Gastroesophageal sphincter (tissue), 4 donors: ENCODE results near the gene CD3E. TPM values are rescaled to one million over a fixed set of nuclear protein-coding genes. Genes with fewer than 3 reads are reported as not detected.

Source experiments
- ATAC-seq: fragments of 150-250 bp; one replicate; pipeline ENCODE4 v1.9.1; 2016; ENCODE audit warnings: mild to moderate bottlenecking, moderate library complexity
- H3K27ac ChIP-seq, 4 donors: fragments of 200-600 bp; sonication (generic) in 3 of 4; 1 replicate in 3 of 4; 2 replicates in 1 of 4; pipeline ENCODE4 v1.5.1; 2016 to 2019
- H3K27me3 ChIP-seq: fragments of 200-600 bp; sonication (generic); one replicate; pipeline ENCODE4 v1.5.1; 2019
- H3K36me3 ChIP-seq, 2 donors: fragments of 200-600 bp; sonication (generic); one replicate each; pipeline ENCODE4 v1.5.1; 2019; ENCODE audit warnings: control low read depth in 1 of 2
- H3K4me1 ChIP-seq, 3 donors: fragments of 200-600 bp; sonication (generic); 1 replicate in 2 of 3; 2 replicates in 1 of 3; pipeline ENCODE4 v1.5.1; 2016 to 2019; ENCODE audit warnings: control low read depth in 2 of 3
- H3K4me3 ChIP-seq, 2 donors: fragments of 200-600 bp; sonication (generic); one replicate each; pipeline ENCODE4 v1.5.1; 2019; ENCODE audit warnings: mild to moderate bottlenecking in 1 of 2, moderate library complexity in 1 of 2
- H3K9me3 ChIP-seq, 3 donors: fragments of 200-600 bp; sonication (generic); one replicate each; pipeline ENCODE4 v1.5.1; 2017 to 2019; ENCODE audit warnings: control low read depth in 2 of 3
- CTCF ChIP-seq, 4 experiments: fragments of 200-600 bp in 2 of 4; fragments of 450-650 bp in 2 of 4; sonication (generic) in 1 of 4; IDR thresholded peaks; one replicate each; pipeline ENCODE4 v1.5.1; 2017 to 2019; ENCODE audit warnings: antibody characterized with exemption in 4 of 4, mild to moderate bottlenecking in 2 of 4, moderate library complexity in 2 of 4
- EP300 ChIP-seq: sonication (generic); formaldehyde crosslinking; IDR thresholded peaks from one replicate; pipeline ENCODE4 v1.6.1; 2017; ENCODE audit warnings: antibody characterized with exemption, mild to moderate bottlenecking
- POLR2A ChIP-seq, 2 donors: fragments of 450-650 bp; IDR thresholded peaks; one replicate each; pipeline ENCODE4 v1.6.1; 2017; ENCODE audit warnings: antibody characterized with exemption in 2 of 2, mild to moderate bottlenecking in 2 of 2, moderate library complexity in 1 of 2
- POLR2AphosphoS5 ChIP-seq: sonication (generic); formaldehyde crosslinking; IDR thresholded peaks from one replicate; pipeline ENCODE4 v1.6.1; 2017; ENCODE audit warnings: antibody characterized with exemption
- WGBS, 2 donors: methylation state at CpG; one replicate each; pipeline ENCODE4 v1.1.5; 2018; ENCODE audit warnings: low coverage in 1 of 2; 5-methylcytosine and 5-hydroxymethylcytosine counted together
- total RNA-seq, 4 donors: library from RNA; depleted of rRNA; stranded (reverse); fragments of >200 nt; gene quantifications; one replicate each; pipeline ENCODE4 v1.1.0, GENCODE V29; 2016

Gene CD3E
- 1 to 10 TPM in 1 of 4 donors, under 1 TPM in 2, not detected in 1; 0.77 to 2.8 (median 0.78) TPM for total RNA-seq

- Histone ChIP-seq H3K27ac (no peak within 1 kb of the TSS), H3K9me3 (no peaks in the 10 kb centered on the region), H3K27me3 (peaks cover 22% of the 10 kb centered on the region), H3K36me3 (no peaks in the 10 kb centered on the region), H3K4me3 (no peak within 1 kb of the TSS), H3K4me1 (no peaks in the 10 kb centered on the region)
- no peak for TF ChIP-seq EP300
- no peak for TF ChIP-seq CTCF (IDR thresholded peaks at IDR 0.05)
- TF ChIP-seq POLR2A (IDR thresholded peaks at IDR 0.05): no peak
- no peak for TF ChIP-seq POLR2AphosphoS5
- no peak for ATAC-seq
- WGBS, 2 donors: 29 to 85% methylated on average over 2 to 5 of the region's 8 CpGs
Measured at GRCh38 chr11:118304568-118305248, at the start of gene CD3E. Gene CD3E (plus strand): TSS chr11:118304730. CDS start chr11:118304953, 223 bp downstream.

DNA sequence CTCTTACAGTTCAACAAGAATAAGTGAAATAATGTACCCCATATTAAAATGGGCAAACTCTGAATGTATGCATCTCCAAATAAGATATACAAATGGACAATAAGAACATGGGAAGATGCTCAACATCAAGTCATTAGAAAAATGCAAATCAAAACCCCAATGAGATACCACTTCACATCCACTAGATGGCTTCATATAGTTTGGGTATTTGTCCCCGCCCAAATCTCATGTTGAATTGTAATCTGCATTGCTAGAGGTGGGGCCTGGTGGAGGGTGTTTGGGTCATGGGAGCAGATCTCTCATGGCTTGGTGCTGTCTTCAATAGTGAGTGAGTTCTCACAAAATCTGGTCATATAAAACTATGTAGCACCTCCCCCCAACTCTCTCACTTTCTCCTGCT lies 46.1 kb upstream of the CD3E start:
- TF ChIP-seq POLR2A (IDR thresholded peaks at IDR 0.05): no peak
- TF ChIP-seq POLR2AphosphoS5: no peak
- no peak for TF ChIP-seq EP300
- TF ChIP-seq CTCF (IDR thresholded peaks at IDR 0.05): no peak
- WGBS, 2 donors: 0% methylated on average over 1 of the region's 1 CpG

GRCh38 chr11:118259138-118259537 lies 45.4 kb upstream of the CD3E start:
- 92 to 100% methylated on average over 1 of the region's 1 CpG for WGBS, 2 donors

More for the DNA sequence above, 46.1 kb upstream of the CD3E start:
- H3K27me3 ChIP-seq: peaks cover 64% of the 10 kb centered on the region
- no peak overlapping the region for H3K27ac ChIP-seq
- no peak for ATAC-seq
- peaks cover 0 to under 1% (median 0%) of the 10 kb centered on the region in 3 donors for H3K4me1 ChIP-seq
- no peaks in the 10 kb centered on the region for H3K36me3 ChIP-seq
- H3K4me3 ChIP-seq: no peak overlapping the region
- H3K9me3 ChIP-seq: no peaks in the 10 kb centered on the region

DNA sequence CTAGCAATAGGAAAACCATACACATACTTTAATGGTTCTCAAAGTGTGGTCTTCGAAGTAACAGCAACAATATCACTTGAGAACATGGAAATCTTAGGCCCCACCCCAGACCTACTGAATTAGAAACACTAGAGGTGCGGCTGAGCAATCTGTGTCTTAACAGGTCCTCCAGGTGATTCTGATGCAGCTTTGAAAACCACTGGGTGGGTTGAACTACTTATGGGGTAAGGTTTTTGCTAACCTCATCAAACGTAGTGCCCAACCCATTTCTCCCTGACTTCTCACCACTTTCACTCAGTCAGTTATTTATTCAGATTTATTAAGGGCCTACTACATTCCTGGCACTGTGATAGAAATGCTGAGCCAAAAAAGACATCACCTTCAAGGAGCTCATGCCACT lies 44.2 kb upstream of the CD3E start:
- H3K4me3 ChIP-seq: no peak overlapping the region
- no peaks in the 10 kb centered on the region for H3K9me3 ChIP-seq
- TF ChIP-seq EP300 (no peak), POLR2A (IDR thresholded peaks at IDR 0.05) (no peak), POLR2AphosphoS5 (no peak), CTCF (IDR thresholded peaks at IDR 0.05) (no peak)
- H3K27me3 ChIP-seq: peaks cover 68% of the 10 kb centered on the region
- no peak for ATAC-seq
- no peaks in the 10 kb centered on the region for H3K36me3 ChIP-seq
- 73 to 85% methylated on average over 2 of the region's 3 CpGs for WGBS, 2 donors
- H3K27ac ChIP-seq: no peak overlapping the region
- H3K4me1 ChIP-seq: peaks cover 0 to 12% (median 0%) of the 10 kb centered on the region in 3 donors

More at GRCh38 chr11:118259138-118259537, 45.4 kb upstream of the CD3E start:
- TF ChIP-seq POLR2AphosphoS5: no peak
- TF ChIP-seq CTCF (IDR thresholded peaks at IDR 0.05): no peak
- TF ChIP-seq EP300: no peak
- TF ChIP-seq POLR2A (IDR thresholded peaks at IDR 0.05): no peak
- Histone ChIP-seq H3K9me3 (no peaks in the 10 kb centered on the region), H3K27ac (no peak overlapping the region), H3K4me3 (no peak overlapping the region), H3K36me3 (no peaks in the 10 kb centered on the region), H3K27me3 (peaks cover 67% of the 10 kb centered on the region), H3K4me1 (peaks cover 0 to 8% (median 0%) of the 10 kb centered on the region in 3 donors)
- ATAC-seq: no peak

DNA sequence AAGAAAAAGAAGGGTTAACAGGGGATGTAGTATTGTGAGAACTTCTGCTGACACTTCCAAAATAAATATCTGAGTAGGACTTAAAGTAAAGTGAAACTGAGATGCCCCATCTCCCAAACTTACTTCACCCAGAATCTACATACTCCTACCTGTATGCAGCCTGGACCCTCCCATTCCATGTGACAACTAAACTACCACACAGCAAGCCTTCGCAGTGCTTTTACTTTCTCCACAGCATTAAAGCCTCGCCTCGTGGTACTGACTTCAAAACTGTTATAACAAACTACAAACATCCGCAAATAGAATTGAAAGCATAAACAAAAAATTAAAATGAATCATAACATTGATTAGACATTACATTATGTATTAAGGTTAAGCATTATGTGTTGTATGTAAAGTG lies 41.4 kb upstream of the CD3E start:
- Histone ChIP-seq H3K4me1 (peaks cover 0 to 12% (median 0%) of the 10 kb centered on the region in 3 donors), H3K9me3 (no peaks in the 10 kb centered on the region), H3K27ac (no peak overlapping the region), H3K27me3 (peaks cover 72% of the 10 kb centered on the region), H3K36me3 (no peaks in the 10 kb centered on the region), H3K4me3 (no peak overlapping the region)
- no peak for TF ChIP-seq POLR2A (IDR thresholded peaks at IDR 0.05)
- no peak for TF ChIP-seq CTCF (IDR thresholded peaks at IDR 0.05)
- TF ChIP-seq EP300: no peak
- TF ChIP-seq POLR2AphosphoS5: no peak
- 67 to 69% methylated on average over 4 of the region's 4 CpGs for WGBS, 2 donors
- no peak for ATAC-seq
